ENCODE data around the gene GATA6.
"Not testable (repeated sequence)": the region's sequence is repeated elsewhere in the genome, so short reads cannot be mapped to it uniquely, and the experiment has no call there.

The GATA6 gene

DNA sequence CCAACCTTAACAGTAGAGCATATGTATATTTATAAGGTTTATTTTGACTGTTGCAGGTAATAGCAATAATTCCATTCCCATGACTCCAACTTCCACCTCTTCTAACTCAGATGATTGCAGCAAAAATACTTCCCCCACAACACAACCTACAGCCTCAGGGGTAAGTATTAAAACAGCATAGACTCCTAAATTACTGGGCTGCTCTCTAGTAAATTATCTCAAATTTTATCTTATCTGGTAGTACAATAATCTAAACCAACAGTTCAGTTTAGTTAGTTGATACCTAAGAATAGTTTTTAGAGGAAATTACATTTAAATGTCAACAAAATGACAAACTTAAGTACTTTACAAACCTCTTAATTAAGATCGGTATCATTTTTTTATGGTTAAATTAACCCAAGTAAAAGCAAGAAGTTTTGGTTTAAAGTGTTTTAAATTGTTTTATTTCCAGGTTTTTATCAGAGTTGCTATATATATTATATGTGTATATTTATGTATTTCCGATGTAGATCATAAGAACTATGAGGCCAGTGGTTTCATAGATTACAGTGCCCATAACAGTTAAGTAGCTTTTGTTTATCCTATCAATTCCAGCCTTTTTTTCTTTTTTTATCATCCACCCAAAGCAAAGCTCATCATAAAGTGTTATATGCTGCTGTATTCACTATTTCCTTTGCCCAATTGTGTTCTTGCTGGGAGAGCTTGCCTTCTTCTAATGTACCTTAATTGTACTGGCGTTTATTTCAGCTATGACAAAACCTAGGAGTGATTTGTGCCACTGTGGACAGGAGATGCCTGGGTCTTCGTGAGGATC is 13.7 kb downstream of the GATA6 start:
- no peak for DNase-seq (ENCODE audit: low read depth)

- no peak for DNase-seq (ENCODE audit: low read depth)
These were observed 14.3 kb downstream of the GATA6 start for GRCh38 chr18:22183698-22184170.

GRCh38 chr18:22184573-22184972 is 15.2 kb downstream of the GATA6 start:
- not testable (repeated sequence) for DNase-seq (ENCODE audit: low read depth)

- DNase-seq (ENCODE audit: low read depth): no peak
These were observed 15.9 kb downstream of the GATA6 start for GRCh38 chr18:22185273-22185672.

DNA sequence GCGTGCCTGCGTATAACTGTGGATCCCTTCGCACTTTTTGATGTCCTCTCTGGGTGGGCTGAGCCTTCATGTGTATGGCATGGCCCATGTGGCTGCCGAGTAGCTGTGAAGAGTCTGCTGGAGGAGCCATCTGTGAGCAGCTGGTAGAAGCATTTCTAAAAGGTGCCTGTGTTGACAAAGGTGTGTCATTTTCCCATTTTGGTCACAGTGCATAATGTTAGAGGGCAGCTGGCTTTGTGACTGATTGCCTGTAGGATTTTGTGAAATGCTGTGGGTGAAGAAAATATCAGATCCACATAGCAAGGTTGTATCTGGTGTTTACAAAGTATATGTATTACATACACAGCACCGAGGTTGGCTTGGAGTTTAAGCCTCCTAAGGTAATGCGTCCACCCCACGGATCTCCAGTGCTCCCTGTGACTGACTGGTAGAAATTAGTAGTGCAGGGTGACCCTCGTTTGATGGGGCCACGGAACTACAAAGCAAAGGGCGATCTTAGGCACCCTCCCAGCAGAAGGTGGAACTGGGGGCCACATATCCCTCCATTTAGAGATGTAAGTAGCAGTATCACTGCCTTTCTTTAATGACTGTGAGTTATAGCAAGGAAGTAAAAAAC is 16.5 kb downstream of the GATA6 start:
- no peak for DNase-seq (ENCODE audit: low read depth)

- DNase-seq (ENCODE audit: low read depth): no peak
These were observed 17.1 kb downstream of the GATA6 start for GRCh38 chr18:22186484-22186971.

DNA sequence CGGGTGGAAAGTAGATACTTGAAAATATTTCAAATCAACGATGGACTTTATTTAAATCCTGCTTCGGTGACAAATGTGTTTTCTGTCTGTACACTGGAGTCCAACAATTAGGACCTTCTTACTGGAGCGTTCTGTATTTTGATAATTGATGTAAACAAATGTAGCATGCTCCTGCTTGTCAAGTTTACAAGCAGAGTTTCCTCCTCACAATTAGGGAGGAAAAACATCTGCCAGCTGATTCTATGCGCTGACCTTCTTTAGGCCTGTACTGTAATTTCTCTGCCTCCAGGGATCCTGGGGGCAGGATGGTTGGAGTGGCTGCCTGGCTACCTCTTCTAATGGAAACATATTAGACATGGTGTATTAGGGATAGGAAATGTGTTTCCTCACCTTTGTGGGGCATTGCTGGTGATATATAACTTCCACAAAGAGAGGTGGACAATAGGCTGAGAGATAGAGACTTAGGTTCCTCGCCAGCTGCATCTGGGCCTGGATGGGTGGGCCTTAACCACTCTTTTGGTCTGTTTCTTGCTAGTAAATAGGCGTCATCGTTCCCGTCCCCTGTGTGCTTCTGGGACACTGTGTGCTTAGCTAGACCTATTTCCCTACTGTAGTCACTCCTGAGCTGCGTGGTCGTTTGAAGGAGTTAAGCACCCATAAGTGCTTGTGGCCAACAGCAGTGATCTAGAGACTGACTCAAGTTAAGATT is 19.3 kb downstream of the GATA6 start:
- no peak for DNase-seq (ENCODE audit: low read depth)

GRCh38 chr18:22189449-22190166 is 20.2 kb downstream of the GATA6 start:
- DNase-seq (ENCODE audit: low read depth): no peak

- DNase-seq (ENCODE audit: low read depth): no peak
These were observed 21.9 kb downstream of the GATA6 start for GRCh38 chr18:22191346-22191695.

DNA sequence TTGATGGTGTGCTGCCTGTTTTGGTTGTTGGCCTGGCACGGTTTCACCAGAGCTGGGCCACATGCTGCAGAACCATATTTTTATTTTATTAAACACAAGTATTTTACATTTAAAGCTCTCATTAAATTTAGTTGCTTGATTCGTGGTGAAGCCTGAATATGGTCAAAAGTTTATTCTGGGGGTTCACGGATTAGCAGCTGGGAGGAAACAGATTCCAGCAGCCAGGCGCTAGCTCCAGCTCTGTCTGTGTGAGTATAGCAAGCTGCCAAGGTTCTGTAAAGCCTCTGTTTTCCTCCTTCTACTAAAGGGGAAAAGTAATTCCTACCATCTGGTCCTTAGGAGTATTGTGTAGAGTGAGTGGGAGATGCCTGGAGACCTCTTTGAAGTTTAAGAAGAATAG is 22.5 kb downstream of the GATA6 start:
- DNase-seq (ENCODE audit: low read depth): no peak

DNA sequence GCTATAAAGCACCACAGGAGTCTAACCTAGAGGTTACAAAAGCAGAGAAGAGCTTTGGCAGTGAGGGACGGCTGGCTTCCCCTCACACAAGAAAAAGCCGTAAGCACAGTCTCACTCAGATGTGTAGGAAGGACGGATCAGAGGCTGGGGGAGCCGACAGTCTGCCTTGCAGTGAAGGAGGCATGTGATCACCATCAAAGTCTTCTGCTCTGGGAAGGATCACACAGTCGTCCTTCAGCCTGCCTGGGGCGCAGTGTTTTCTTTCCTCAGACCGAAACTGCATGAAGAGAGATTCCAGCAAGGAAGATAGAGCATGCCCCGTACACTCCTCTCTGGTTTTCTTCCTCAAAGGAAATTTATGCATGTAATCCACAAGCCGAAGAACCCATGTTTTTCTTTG is 24.1 kb downstream of the GATA6 start:
- DNase-seq (ENCODE audit: low read depth): no peak

DNA sequence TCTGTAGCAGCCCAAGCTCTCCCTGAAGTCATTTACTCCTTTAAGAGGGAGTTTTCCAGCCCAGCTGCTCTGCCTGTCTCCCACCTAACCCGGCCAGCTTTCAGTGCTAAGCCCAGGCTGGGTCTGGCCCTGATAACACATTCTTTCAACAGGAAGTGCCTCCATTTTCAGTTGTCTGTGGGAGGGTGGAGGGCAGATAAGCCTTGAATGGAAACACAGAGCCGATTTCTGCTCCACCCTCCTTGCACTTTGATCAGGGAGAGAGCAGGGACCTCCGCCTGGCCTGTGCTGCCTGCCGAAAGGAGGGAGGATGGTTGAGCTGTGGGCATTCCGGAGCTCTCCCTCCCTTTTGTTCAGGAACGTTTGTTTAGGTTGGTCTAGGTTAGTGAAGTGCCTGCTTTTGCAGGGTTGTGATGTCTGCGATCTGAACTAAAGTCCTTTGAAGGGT is 24.8 kb downstream of the GATA6 start:
- no peak for DNase-seq (ENCODE audit: low read depth)

- DNase-seq (ENCODE audit: low read depth): no peak
These were observed 25.7 kb downstream of the GATA6 start for GRCh38 chr18:22195052-22195451.

- not testable (repeated sequence) for DNase-seq (ENCODE audit: low read depth)
These were observed 27.6 kb downstream of the GATA6 start for GRCh38 chr18:22196943-22197342.

GRCh38 chr18:22197668-22198067 is 28.3 kb downstream of the GATA6 start:
- DNase-seq (ENCODE audit: low read depth): no peak

DNA sequence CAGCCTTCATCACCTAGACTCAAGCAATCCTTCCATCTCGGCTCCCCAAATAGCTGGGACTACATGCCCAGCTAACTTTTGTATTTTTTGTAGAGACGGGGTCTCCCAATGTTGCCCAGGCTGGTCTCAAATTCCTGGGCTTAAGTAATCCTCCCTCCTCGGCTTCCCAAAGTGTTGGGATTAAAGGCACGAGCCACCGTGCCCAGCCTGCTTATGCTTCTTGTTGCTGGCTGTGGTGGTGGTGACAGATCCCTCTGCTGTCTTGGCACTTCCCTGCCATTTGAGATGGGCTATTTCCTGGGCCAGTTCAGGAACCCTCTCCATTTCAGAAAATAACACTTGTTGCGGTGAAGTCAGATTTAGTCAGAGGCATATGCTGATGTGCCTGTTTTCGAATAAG is 28.8 kb downstream of the GATA6 start:
- no peak for DNase-seq (ENCODE audit: low read depth)

- no peak for DNase-seq (ENCODE audit: low read depth)
These were observed 29.6 kb downstream of the GATA6 start for GRCh38 chr18:22199005-22199404.

DNA sequence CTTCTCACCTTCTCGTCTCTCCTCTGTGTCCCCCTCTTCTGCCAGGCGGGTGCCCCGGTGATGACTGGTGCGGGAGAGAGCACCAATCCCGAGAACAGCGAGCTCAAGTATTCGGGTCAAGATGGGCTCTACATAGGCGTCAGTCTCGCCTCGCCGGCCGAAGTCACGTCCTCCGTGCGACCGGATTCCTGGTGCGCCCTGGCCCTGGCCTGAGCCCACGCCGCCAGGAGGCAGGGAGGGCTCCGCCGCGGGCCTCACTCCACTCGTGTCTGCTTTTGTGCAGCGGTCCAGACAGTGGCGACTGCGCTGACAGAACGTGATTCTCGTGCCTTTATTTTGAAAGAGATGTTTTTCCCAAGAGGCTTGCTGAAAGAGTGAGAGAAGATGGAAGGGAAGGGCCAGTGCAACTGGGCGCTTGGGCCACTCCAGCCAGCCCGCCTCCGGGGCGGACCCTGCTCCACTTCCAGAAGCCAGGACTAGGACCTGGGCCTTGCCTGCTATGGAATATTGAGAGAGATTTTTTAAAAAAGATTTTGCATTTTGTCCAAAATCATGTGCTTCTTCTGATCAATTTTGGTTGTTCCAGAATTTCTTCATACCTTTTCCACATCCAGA is 31.3 kb downstream of the GATA6 start:
- DNase-seq (ENCODE audit: low read depth): no peak

- DNase-seq (ENCODE audit: low read depth): no peak
These were observed 33.6 kb downstream of the GATA6 start for GRCh38 chr18:22203035-22203434.

DNA sequence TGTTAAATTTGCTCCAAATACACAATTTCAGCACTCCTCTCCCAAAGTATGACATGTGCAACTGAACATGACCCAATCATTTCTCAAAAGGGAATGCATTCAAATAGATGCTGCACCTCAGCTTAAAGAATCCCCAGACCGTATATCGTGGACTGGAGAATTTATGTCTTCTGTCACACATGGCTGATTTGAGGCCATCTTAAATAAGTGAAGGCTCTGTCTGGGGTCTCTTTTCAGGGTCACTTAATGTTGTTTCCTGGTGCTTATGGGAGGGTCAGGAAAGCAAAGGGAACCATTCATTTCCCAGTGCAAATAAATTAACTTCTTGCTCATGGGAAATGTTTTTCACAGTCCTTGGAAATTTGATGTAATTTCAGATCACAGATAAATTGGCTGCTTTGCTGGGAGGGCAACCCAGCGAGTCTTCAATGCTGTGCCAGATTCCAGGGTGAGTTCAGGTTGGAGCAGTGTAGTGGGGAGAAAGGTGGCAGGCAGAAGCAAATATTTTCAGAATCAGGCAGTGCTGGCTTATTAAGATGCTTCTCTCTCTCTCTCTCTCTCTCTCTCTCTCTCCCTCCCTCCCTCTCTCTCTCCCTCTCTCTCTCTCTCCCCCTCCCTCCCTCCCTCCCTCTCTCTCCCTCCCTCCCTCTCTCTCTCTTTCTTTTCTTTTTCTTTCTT is 34.3 kb downstream of the GATA6 start:
- no peak for DNase-seq (ENCODE audit: low read depth)

- DNase-seq (ENCODE audit: low read depth): no peak
These were observed 34.8 kb downstream of the GATA6 start for GRCh38 chr18:22204214-22204536.
